HEK293 (cell line): ENCODE results near the gene MAGI2.

ENCODE experiments used
- CTCF ChIP-seq: fragments of 450-650 bp; formaldehyde crosslinking; IDR thresholded peaks from 2 replicates; pipeline ENCODE4 v1.5.1; 2016; ENCODE audit warnings: missing biosample characterization, missing genetic modification characterization
- YY1 ChIP-seq: fragments of 450-650 bp; formaldehyde crosslinking; IDR thresholded peaks from 2 replicates; pipeline ENCODE4 v1.5.1; 2018; ENCODE audit warnings: missing biosample characterization, missing genetic modification characterization
- ZNF423 ChIP-seq: fragments of 450-650 bp; formaldehyde crosslinking; IDR thresholded peaks from 2 replicates; pipeline ENCODE4 v1.5.1; 2016; ENCODE audit warnings: missing biosample characterization, missing genetic modification characterization
- ZSCAN5A ChIP-seq: fragments of 450-650 bp; formaldehyde crosslinking; IDR thresholded peaks from 2 replicates; pipeline ENCODE4 v1.5.1; 2016; ENCODE audit warnings: missing biosample characterization, missing genetic modification characterization
- TF ChIP-seq, protein P1 (sequence below): fragments of 450-650 bp; formaldehyde crosslinking; IDR thresholded peaks from 2 replicates; pipeline ENCODE4 v1.5.1; 2016; ENCODE audit warnings: missing biosample characterization, missing genetic modification characterization

- TF ChIP-seq YY1 (tag by site-specific recombination) (no peak), CTCF (no peak), ZSCAN5A (no peak), ZNF423 (tag by site-specific recombination) (no peak)
- TF ChIP-seq, protein P1, sequence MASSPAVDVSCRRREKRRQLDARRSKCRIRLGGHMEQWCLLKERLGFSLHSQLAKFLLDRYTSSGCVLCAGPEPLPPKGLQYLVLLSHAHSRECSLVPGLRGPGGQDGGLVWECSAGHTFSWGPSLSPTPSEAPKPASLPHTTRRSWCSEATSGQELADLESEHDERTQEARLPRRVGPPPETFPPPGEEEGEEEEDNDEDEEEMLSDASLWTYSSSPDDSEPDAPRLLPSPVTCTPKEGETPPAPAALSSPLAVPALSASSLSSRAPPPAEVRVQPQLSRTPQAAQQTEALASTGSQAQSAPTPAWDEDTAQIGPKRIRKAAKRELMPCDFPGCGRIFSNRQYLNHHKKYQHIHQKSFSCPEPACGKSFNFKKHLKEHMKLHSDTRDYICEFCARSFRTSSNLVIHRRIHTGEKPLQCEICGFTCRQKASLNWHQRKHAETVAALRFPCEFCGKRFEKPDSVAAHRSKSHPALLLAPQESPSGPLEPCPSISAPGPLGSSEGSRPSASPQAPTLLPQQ (tag by site-specific recombination) = no peak
Measured at GRCh38 chr7:79377097-79377496, 76.4 kb downstream of the MAGI2 start.
